DND-41 (cell line): ENCODE measurements around the gene KIAA0753.

Source experiments
- CTCF ChIP-seq: IDR thresholded peaks from 2 replicates; pipeline ENCODE4 v1.5.1; 2012; ENCODE audit warnings: borderline replicate concordance, low read length, moderate library complexity, mild to moderate bottlenecking; ENCODE audit not compliant: poor library complexity, severe bottlenecking; ENCODE audit errors: extremely low read depth
- EZH2 ChIP-seq: IDR thresholded peaks from 3 replicates; pipeline ENCODE4 v1.6.1; 2012; ENCODE audit warnings: borderline replicate concordance, low read depth, mild to moderate bottlenecking, moderate library complexity, low read length, inconsistent platforms; ENCODE audit not compliant: severe bottlenecking

- TF ChIP-seq CTCF, result no peak
- no peak for TF ChIP-seq EZH2
These were observed 30.5 kb upstream of the KIAA0753 start for GRCh38 chr17:6670999-6671398.
